GM10266 (cell line): ENCODE data around the gene UNKL.
"Not testable (repeated sequence)": the region's sequence is repeated elsewhere in the genome, so short reads cannot be mapped to it uniquely, and the experiment has no call there.

Source experiments
- DNase-seq: peaks from one replicate; pipeline ENCODE4 v3.0.0; 2012; ENCODE audit errors: extremely low spot score
- TF ChIP-seq, protein P1 (sequence below): IDR thresholded peaks from 2 replicates; pipeline ENCODE4 v1.5.1; 2012; ENCODE audit warnings: mild to moderate bottlenecking, low read depth; ENCODE audit not compliant: control insufficient read depth, insufficient read depth; ENCODE audit errors: missing control alignments

The UNKL gene

DNA sequence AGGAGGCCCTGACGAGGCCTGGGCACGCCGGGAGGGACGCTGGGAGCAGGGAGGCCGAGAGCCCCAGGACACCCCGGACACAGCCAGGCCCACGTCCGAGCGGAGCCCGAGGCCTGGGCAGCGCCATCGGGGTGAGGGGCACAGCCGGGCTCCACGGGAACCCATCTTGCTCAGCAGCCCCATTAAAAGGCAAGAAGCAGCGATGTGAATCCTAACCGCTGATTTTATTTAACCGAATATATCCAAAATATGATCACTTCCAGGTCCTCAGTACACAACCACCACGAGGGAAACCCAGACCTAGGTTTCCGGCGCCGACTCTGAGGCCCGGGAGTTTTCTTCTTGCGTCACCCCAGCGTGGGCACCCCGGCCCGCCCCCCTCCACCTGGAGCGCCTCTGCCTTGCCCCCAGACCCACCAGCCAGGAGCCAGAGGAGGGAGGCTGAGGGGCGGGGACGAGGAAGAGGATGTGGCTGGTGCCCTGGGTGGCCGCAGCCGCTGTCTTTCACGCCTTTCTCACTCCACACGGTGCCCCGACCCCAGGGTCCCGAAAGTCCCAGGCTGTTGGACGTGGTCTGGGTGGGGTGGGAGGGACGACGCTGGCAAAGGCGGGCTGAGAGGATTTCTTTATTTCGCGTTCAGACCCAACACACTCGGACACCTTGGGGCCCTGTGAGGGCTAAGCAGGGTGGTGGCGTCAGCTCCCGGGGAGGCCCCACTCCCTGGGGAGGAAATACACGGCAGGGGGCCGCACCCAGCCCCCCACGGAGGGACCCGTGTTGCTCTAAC lies 30.4 kb upstream of the UNKL start:
- TF ChIP-seq, protein P1, sequence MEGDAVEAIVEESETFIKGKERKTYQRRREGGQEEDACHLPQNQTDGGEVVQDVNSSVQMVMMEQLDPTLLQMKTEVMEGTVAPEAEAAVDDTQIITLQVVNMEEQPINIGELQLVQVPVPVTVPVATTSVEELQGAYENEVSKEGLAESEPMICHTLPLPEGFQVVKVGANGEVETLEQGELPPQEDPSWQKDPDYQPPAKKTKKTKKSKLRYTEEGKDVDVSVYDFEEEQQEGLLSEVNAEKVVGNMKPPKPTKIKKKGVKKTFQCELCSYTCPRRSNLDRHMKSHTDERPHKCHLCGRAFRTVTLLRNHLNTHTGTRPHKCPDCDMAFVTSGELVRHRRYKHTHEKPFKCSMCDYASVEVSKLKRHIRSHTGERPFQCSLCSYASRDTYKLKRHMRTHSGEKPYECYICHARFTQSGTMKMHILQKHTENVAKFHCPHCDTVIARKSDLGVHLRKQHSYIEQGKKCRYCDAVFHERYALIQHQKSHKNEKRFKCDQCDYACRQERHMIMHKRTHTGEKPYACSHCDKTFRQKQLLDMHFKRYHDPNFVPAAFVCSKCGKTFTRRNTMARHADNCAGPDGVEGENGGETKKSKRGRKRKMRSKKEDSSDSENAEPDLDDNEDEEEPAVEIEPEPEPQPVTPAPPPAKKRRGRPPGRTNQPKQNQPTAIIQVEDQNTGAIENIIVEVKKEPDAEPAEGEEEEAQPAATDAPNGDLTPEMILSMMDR, result no peak
- no peak for DNase-seq

DNA sequence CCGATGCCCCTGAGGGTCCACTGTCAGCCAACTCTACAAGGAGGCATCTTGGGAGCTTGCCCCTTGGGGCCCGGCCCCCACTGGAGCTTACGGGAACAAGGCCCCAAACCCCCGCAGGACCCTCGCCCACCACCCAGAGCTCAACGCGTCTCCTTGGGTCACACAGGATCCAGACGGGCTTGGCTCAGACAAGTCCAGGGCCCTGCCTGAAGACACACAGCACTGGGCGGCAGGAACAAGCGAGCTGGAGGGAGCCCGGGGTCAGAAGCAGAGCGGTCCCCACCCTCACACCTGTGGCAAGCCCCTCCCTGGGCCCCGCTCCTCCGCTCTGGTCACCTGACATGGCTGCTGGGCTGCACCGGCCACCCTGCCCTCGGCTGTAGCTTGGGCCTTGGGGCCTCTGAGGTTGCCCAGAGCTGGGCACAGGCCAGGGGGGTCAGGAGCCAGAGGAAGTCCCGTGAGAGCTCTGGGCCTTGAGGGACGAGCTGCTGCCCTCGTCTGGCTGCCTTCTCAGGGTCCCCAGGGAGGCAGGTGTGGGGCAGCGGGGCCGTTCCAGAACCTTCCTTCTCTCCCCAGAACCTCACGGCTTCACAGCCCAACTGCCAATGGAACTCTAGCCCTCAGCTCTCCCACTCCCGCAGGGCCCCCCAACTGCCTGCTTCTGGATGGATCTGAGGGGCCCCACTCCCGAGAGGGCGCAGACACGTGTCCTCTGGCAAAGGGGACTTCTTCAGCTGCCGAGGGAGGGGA lies 29.7 kb upstream of the UNKL start, which contains the start of gene CCDC154:
CCDC154 (minus strand) TSS at position 577 of the 750 bp plus-strand sequence; CDS start at position 343, 234 bp downstream.
- TF ChIP-seq, protein P1, result no peak
- DNase-seq, result no peak

DNA sequence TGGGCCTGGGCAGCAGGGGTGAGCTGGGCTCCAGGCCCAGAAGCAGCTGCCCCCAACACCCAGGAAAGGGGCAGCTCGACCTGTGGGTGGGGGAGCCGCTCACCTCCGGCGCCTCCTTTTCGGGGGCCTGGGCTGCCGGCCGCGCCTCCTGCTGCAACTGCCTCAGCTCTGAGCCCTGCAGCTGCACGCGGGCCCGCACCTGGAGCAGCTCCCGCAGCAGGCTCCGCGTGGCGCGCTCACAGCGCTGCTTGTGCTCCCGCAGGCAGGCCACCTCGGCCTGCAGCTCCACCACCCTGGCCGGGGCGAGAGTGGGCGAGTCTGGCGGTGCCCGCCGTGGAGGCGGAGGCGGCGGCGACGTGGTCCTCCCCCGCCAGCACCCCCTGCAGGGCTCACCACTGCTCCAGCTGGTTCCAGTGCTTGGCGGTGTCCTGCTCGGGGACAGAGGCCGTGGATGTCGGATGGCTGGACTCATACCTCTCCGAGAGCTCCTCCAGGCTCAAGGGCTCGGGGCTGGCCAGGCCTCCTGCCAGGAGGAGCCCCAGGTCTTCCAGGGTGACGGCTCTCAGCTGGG lies 29.0 kb upstream of the UNKL start:
- DNase-seq, result no peak
- TF ChIP-seq, protein P1, result no peak

DNA sequence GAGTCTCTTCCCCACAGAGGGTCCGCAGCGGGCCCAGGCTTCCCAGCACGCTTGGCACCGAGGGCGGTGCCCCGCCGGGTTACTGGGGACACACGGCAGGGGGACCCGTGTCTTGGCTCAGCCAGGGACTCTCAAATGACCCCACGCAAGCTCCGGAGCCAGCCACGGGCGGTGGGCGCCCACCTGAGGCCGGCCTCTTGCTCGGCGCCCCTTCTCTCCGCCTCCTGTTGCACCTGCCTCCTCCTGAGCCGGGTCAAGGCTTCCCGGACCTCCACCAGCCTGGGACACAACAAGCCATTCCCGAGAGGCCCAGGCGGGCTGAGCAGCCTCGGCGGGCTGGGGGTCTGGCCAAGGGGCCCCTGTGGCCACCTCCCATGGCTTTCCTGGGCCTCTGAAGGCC lies 28.2 kb upstream of the UNKL start:
- DNase-seq, result no peak

DNA sequence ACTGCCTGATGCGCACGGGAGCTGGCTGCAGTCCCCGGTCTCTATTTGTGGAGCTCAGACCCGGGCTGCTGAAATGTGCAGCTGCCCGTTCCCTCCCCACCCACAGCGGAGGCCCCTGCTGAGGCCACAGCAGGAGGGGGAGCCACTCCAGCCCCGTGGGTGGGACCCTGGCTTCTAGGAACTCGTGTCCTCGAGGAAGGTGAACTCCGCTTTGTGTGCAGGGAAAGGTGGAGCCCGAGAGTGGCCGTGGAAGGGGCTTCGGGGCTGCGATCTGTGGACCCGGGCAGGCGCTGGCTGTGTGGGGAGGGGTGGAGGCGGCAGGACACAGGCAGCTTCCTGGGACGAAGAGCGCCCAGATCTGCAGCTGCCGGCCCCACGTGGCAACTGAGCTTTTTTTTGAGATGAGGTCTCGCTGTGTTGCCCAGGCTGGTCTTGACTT lies 26.9 kb upstream of the UNKL start:
- TF ChIP-seq, protein P1, result no peak

More for the DNA sequence above, 28.2 kb upstream of the UNKL start:
- TF ChIP-seq, protein P1, result no peak

DNA sequence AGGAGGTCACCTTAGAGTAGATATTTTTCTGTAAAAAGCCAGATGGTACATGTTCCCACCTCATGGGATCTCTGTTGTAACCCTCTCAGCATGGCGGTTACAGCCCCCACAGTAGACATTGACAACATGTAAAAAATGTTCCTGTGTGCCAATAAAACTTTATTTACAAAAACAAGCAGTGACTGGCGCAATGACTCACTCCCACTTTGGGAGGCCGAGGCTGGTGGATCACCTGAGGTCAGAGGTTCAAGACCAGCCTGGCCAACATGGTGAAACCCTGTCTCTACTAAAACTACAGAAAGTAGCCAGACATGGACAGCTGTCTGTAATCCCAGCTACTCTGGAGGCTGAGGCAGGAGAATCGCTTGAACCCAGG lies 25.2 kb upstream of the UNKL start:
- not testable (repeated sequence) for DNase-seq

More for the DNA sequence above, 26.9 kb upstream of the UNKL start:
- DNase-seq, result no peak

DNA sequence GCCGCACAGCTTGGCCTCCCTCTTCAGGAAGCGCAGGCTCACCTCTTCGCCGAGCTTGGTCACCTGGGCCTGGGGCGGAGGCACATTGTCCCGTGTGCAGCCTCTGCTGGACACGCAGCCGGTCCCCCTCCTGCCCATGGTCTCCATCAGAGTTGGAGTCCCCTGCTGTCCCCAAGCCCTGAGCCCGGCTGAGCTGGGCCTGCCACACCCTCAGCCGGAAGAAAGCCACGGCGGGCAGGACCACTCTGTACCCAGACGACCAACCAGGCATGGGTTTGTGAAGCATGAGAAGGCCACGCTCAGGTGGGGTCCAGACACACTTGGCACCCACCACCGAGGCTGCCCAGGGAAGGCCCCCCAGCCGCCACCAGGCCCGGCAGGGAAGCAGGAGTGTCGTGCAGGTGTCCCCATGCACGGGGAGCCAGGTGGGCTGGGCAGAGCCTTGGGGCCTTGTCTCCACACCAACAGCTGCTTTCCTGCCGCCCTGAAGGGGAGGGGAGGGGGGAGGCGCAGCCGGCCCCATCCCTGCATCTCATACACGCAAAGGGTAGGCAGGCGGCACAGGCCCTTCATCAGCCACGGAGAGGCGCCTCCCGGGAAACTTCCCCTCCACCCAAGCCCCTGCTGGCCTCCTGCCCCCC lies 24.7 kb upstream of the UNKL start:
- no peak for DNase-seq
- TF ChIP-seq, protein P1, result no peak
